ENCODE results near the gene PTPRT. TPM values are rescaled to one million over a fixed set of nuclear protein-coding genes. Genes with fewer than 3 reads are reported as not detected.

PTPRT gene
- total and polyA plus RNA-seq, 2 of the 4 experiments (the other 2 are of a cell fraction) = not detected

- no peak overlapping the region for H2BK15ac ChIP-seq (ENCODE audit: low read depth, low read length)
- no peak overlapping the region for H4K91ac ChIP-seq (ENCODE audit: insufficient read depth, low read depth, low read length)
- DNase-seq (no peak), ATAC-seq (ENCODE audit: low read depth) (no peak)
- no peaks in the 10 kb centered on the region for H3K27me3 ChIP-seq (ENCODE audit: control insufficient read depth, insufficient read depth, low read length)
- H3K4me3 ChIP-seq (ENCODE audit: insufficient read depth, low read depth, low read length) = no peak overlapping the region
- in situ Hi-C loops (cut with MboI; ENCODE audit: low sequenced_read_pairs) = no loop called here
- no peaks in the 10 kb centered on the region for H4K20me1 ChIP-seq (ENCODE audit: insufficient read depth, low read length)
- H3K9me1 ChIP-seq (ENCODE audit: insufficient read depth, low read length) = no peaks in the 10 kb centered on the region
- no peak overlapping the region for H3K4me2 ChIP-seq (ENCODE audit: low read depth, low read length)
- H2BK5ac ChIP-seq (ENCODE audit: low read depth, low read length, poor library complexity, severe bottlenecking) = no peak overlapping the region
- WGBS, 2 experiments (ENCODE audit: extremely low coverage in 2 of 2, insufficient read length in 1 of 2) = 14% methylated on average over 1 of the region's 3 CpGs; no CpG with 5 or more reads in 1 of the 2 experiments
- peaks cover 18% of the 10 kb centered on the region for H3K9me3 ChIP-seq (ENCODE audit: control insufficient read depth, insufficient read depth, low read length)
- dilution Hi-C loops (cut with HindIII; ENCODE audit: low sequenced_read_pairs, unreplicated experiment) = no loop called here
- no peaks in the 10 kb centered on the region for H3K36me3 ChIP-seq (ENCODE audit: control insufficient read depth, insufficient read depth, low read length)
- intact Hi-C loops (cut with micrococcal nuclease) = no loop called here
- no peak overlapping the region for H2AK9ac ChIP-seq (replicated peaks; ENCODE audit: low read depth, low read length, poor library complexity)
- no peak overlapping the region for H2AFZ ChIP-seq (replicated peaks; ENCODE audit: low read length, poor library complexity)
- H2BK120ac ChIP-seq (ENCODE audit: low read depth, low read length) = no peak overlapping the region
- no peak overlapping the region for H3K56ac ChIP-seq (ENCODE audit: extremely low read depth, insufficient read depth, low read length)
- H3K27ac ChIP-seq (ENCODE audit: insufficient read depth, low read length) = no peak overlapping the region
- H3K4me1 ChIP-seq (ENCODE audit: control insufficient read depth, insufficient read depth, low read length) = no peaks in the 10 kb centered on the region
- H3K9ac ChIP-seq (ENCODE audit: low read depth, low read length) = no peak overlapping the region
- no peaks in the 10 kb centered on the region for H3K79me1 ChIP-seq (ENCODE audit: low read depth in 1 of 2, low read length in 2 of 2)
- H4K8ac ChIP-seq (ENCODE audit: low read depth in 2 of 2, low read length in 2 of 2) = no peak overlapping the region
- H3K4ac ChIP-seq (ENCODE audit: low read depth, low read length) = no peak overlapping the region
- H4K5ac ChIP-seq (ENCODE audit: low read depth, low read length) = no peak overlapping the region
- no peak overlapping the region for H3K18ac ChIP-seq (ENCODE audit: low read depth, low read length)
- ChIA-PET POLR2A (ENCODE audit: unreplicated experiment) (no interaction called here), CTCF (no interaction called here)
- no TSS peak for BruUV-seq (replicated peaks)
- no peak overlapping the region for H3K23ac ChIP-seq (ENCODE audit: low read depth, low read length)
- no peak overlapping the region for H2AK5ac ChIP-seq (ENCODE audit: low read depth, low read length)
- no peak overlapping the region for H3K14ac ChIP-seq (replicated peaks; ENCODE audit: low read depth, low read length)
- TF ChIP-seq BHLHE40 (IDR thresholded peaks at IDR 0.05; ENCODE audit: low read depth, low read length) (no peak), RAD21 (IDR thresholded peaks at IDR 0.05; ENCODE audit: low read length) (no peak), RCOR1 (IDR thresholded peaks at IDR 0.05; ENCODE audit: insufficient replicate concordance, low read length) (no peak), MXI1 (IDR thresholded peaks at IDR 0.05; ENCODE audit: borderline replicate concordance, low read depth, low read length) (no peak), CEBPB (IDR thresholded peaks at IDR 0.05; ENCODE audit: low read depth, low read length) (no peak), SMC3 (IDR thresholded peaks at IDR 0.05; ENCODE audit: low read depth, low read length) (no peak), CHD1 (IDR thresholded peaks at IDR 0.05; ENCODE audit: low read depth, low read length) (no peak), USF2 (IDR thresholded peaks at IDR 0.05; ENCODE audit: low read depth, low read length) (no peak), RFX5 (IDR thresholded peaks at IDR 0.05; ENCODE audit: low read depth, low read length) (no peak), POLR2A (IDR thresholded peaks at IDR 0.05; ENCODE audit: low read depth, low read length) (no peak), NFE2L2 (IDR thresholded peaks at IDR 0.05; ENCODE audit: low read depth, low read length) (no peak), MAFK (IDR thresholded peaks at IDR 0.05; ENCODE audit: low read depth, low read length) (no peak), FOS (IDR thresholded peaks at IDR 0.05; ENCODE audit: low read depth, low read length) (no peak)
- TF ChIP-seq, protein P1, sequence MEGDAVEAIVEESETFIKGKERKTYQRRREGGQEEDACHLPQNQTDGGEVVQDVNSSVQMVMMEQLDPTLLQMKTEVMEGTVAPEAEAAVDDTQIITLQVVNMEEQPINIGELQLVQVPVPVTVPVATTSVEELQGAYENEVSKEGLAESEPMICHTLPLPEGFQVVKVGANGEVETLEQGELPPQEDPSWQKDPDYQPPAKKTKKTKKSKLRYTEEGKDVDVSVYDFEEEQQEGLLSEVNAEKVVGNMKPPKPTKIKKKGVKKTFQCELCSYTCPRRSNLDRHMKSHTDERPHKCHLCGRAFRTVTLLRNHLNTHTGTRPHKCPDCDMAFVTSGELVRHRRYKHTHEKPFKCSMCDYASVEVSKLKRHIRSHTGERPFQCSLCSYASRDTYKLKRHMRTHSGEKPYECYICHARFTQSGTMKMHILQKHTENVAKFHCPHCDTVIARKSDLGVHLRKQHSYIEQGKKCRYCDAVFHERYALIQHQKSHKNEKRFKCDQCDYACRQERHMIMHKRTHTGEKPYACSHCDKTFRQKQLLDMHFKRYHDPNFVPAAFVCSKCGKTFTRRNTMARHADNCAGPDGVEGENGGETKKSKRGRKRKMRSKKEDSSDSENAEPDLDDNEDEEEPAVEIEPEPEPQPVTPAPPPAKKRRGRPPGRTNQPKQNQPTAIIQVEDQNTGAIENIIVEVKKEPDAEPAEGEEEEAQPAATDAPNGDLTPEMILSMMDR (conservative IDR thresholded peaks at IDR 0.05; ENCODE audit: low read depth, low read length) = no peak
- TF ChIP-seq, protein P2, sequence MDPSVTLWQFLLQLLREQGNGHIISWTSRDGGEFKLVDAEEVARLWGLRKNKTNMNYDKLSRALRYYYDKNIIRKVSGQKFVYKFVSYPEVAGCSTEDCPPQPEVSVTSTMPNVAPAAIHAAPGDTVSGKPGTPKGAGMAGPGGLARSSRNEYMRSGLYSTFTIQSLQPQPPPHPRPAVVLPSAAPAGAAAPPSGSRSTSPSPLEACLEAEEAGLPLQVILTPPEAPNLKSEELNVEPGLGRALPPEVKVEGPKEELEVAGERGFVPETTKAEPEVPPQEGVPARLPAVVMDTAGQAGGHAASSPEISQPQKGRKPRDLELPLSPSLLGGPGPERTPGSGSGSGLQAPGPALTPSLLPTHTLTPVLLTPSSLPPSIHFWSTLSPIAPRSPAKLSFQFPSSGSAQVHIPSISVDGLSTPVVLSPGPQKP (IDR thresholded peaks at IDR 0.05; ENCODE audit: borderline replicate concordance, low read depth, low read length) = no peak
- H2BK20ac ChIP-seq (ENCODE audit: low read depth, low read length) = no peak overlapping the region
Measured at GRCh38 chr20:42613076-42613475, 576.6 kb downstream of the PTPRT start.

Measured in IMR-90 (cell line).